ENCODE data around the gene GNG7. TPM values are rescaled to one million over a fixed set of nuclear protein-coding genes. Genes with fewer than 3 reads are reported as not detected.

Gene GNG7
- total RNA-seq, 2 donors from 2014 or later = 0.30 to 0.84 TPM

DNA sequence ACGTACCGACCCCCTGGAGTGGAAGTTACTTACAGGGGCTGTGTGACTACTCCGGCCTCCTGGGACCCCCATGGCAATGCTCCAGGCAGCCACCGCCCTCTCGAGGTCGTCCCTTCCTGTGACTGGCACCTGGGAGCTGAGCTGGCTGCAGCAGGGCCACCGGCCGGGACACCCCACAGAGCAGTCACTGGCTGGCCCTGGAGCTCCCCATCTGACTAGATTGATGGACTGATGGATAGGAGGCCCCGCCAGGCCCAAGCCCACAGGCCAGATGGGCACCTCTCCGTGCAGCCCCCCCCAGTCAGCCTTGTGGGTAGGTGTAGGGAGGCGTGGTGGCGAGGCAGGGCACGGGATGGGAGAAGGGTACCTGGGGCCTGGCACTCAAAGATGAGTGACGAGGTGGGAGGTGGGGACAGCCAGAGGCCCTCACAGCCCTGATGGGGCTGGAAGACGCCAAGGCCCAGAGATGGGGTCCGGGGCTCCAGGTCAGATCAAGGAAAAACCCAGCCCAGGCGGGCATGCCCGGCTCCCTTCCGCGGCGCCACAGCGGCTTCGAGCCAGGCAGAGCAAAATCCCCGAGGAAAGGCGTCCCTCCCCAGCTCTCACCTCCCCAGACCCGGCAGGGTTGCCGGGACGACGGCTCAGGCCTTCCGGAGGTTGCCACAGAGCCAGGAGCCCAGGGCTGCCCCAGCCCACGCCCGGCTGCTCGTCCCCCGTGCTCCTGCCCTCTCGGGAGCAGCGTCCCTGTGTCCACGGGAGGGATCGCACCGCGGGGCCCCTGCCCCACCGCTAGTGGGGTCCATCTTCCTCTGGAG is 28.9 kb upstream of the GNG7 start:
- ATAC-seq (no peak), DNase-seq (ENCODE audit: low spot score in 2 of 2) (no peak)
- Mint-ChIP-seq H3K27ac (no peak overlapping the region), H3K9me3 (no peaks in the 10 kb centered on the region), H3K36me3 (peaks cover under 1% of the 10 kb centered on the region in 2 donors)

GRCh38 chr19:2729943-2730818 is 27.7 kb upstream of the GNG7 start:
- no peak for ATAC-seq
- H3K9me3 Mint-ChIP-seq = no peaks in the 10 kb centered on the region
- DNase-seq (ENCODE audit: low spot score in 2 of 2) = no peak
- no peak overlapping the region for H3K27ac Mint-ChIP-seq
- H3K36me3 Mint-ChIP-seq = no peaks in the 10 kb centered on the region

GRCh38 chr19:2728783-2729387 is 26.4 kb upstream of the GNG7 start:
- no peak for ATAC-seq
- no peaks in the 10 kb centered on the region for H3K9me3 Mint-ChIP-seq

DNA sequence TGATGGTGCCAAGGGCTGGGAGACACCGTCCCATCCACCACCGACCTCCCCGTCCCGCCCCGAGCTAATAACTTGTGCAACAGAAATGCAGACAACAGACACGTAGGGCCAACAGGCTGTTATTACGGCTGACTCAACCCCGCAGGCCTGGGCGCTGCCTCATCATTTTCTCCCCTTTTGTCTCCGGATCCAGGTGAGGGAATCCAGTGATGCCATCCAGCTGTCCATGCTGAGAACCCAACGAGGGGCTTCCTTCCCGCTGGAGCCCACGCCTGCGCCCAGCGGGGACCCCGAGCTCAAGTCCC is 25.1 kb upstream of the GNG7 start:
- Mint-ChIP-seq H3K36me3 (no peaks in the 10 kb centered on the region), H3K9me3 (no peaks in the 10 kb centered on the region), H3K27ac (no peak overlapping the region)
- ATAC-seq (no peak), DNase-seq (ENCODE audit: low spot score in 2 of 2) (no peak)

More at GRCh38 chr19:2728783-2729387, 26.4 kb upstream of the GNG7 start:
- DNase-seq (ENCODE audit: low spot score in 2 of 2) = no peak
- H3K36me3 Mint-ChIP-seq = no peaks in the 10 kb centered on the region
- no peak overlapping the region for H3K27ac Mint-ChIP-seq

DNA sequence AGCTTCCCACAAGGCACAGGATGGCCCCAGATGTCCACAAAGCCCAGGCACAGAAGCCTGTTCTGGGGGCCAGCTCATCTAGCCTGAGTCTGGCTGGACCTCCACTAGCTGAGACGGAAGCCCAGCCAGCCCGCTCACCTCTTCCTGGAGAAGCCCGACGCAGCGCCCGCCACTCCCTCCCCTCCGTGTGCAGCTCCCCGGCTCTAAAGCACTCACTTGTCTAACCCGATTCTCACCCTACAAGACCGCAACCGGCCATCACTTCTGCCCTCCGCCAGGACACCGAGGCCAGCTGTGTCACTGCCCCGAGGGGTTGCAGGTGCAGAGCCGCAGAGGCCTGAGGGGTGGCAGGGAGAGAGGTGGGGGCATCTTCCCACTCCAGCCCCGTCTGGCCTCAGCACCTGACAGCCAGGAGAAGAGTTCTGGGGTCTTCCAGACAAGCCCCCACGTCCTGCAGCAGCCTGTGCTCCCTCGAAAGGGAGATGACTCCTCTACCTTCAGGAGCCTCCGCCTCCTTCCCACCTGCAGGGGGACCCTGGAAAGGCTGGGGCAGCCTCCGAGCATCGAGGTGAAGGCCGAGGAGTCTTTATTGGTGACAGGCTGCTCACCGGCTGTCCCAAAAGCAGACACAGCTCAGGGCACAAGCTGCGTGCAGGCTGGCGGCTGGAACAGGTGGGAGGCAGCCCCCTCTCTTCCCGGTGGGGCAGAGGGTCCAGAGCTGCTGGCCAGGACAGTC is 24.6 kb upstream of the GNG7 start:
- ATAC-seq = peak in 1 of 2 donors; percentile 18
- Mint-ChIP-seq H3K36me3 (no peaks in the 10 kb centered on the region), H3K27ac (no peak overlapping the region), H3K9me3 (no peaks in the 10 kb centered on the region)
- no peak for DNase-seq (ENCODE audit: low spot score in 2 of 2)

DNA sequence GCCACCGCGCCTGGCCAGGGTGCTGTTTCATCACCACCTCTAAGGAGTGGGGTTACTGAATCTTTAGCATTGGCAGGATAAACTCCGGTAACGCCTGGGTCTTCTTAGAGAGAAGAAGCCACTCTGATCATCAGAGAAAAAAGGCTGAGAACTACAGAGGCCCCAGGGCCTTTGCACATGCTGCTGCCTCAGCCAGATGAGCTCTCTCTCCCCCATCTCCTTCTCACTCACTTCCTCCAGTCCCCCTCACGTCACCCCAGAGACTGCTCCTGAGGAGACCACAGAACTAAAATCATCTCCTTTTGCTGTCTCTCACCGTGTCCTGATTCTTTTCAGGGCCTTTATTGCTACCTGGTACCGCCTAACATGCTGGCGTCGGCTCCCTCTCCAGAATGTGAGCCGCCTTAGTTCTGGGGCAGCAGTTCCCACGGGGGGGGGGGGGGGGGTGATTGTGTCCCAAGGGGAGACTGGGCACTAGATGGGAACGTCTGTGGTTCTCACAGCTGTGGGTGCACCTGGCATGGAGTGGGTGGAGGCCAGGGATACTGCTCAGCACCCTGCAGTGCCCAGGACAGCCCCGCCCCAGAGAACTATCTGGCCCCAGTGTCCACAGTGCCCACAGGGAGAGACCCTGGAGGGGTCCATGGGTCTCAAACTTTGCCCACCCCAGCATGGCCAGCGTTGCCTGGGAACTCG is 23.8 kb upstream of the GNG7 start:
- DNase-seq (ENCODE audit: low spot score in 2 of 2) (no peak), ATAC-seq (no peak)
- Mint-ChIP-seq H3K27ac (no peak overlapping the region), H3K36me3 (no peaks in the 10 kb centered on the region), H3K9me3 (no peaks in the 10 kb centered on the region)

GRCh38 chr19:2724148-2724557 is 21.7 kb upstream of the GNG7 start:
- ATAC-seq = no peak
- no peak for DNase-seq (ENCODE audit: low spot score in 2 of 2)
- Mint-ChIP-seq H3K27ac (no peak overlapping the region), H3K36me3 (no peaks in the 10 kb centered on the region), H3K9me3 (no peaks in the 10 kb centered on the region)

- DNase-seq (ENCODE audit: low spot score in 2 of 2) = no peak
- no peak for ATAC-seq
- H3K9me3 Mint-ChIP-seq = no peaks in the 10 kb centered on the region
- no peak overlapping the region for H3K27ac Mint-ChIP-seq
- no peaks in the 10 kb centered on the region for H3K36me3 Mint-ChIP-seq
Observed at GRCh38 chr19:2723747-2724146, 21.3 kb upstream of the GNG7 start.

GRCh38 chr19:2723345-2723715 is 20.8 kb upstream of the GNG7 start:
- Mint-ChIP-seq H3K36me3 (no peaks in the 10 kb centered on the region), H3K9me3 (no peaks in the 10 kb centered on the region), H3K27ac (no peak overlapping the region)
- no peak for DNase-seq (ENCODE audit: low spot score in 2 of 2)
- ATAC-seq = no peak

DNA sequence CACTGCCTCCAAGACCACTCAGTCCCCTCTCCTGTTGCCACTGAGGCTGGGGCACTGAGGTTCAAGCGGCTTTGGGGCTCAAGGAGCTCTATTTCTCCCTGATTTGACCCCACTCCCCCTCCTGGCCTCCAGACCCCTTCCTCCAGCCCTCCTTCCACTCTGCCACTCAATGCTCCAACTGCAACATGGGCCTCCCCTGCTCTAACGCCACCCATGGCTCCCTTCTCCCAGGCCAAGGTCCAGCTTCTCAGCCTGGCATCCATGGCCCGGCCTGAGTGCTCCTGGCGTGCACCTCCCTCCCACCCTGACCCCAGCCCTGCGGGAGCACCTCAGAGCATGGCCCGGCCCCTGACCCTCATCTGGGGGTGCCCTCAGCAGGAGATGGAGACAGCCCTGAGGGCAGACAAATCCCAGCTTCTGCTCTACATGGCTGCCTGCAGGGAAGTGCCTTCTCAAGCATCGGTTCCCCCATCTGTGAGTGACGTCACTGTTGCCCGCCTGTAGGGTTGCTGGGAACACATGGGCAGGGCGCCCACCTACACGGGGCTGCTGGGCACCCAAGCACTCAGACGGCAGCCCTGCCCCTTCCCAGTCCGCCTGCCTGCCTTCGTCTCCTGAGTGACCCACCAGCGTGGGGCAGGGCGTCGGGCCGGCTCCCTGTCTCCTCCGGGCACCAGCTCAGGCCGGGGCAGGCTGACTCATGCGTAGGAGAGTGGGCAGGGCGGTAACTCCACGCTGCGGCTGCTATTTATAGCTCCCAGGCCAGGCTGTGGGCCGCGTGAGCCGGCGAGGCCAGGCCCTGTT is 20.2 kb upstream of the GNG7 start:
- Mint-ChIP-seq H3K9me3 (no peaks in the 10 kb centered on the region), H3K36me3 (no peaks in the 10 kb centered on the region), H3K27ac (no peak overlapping the region)
- ATAC-seq = no peak
- DNase-seq (ENCODE audit: low spot score in 2 of 2) = no peak

DNA sequence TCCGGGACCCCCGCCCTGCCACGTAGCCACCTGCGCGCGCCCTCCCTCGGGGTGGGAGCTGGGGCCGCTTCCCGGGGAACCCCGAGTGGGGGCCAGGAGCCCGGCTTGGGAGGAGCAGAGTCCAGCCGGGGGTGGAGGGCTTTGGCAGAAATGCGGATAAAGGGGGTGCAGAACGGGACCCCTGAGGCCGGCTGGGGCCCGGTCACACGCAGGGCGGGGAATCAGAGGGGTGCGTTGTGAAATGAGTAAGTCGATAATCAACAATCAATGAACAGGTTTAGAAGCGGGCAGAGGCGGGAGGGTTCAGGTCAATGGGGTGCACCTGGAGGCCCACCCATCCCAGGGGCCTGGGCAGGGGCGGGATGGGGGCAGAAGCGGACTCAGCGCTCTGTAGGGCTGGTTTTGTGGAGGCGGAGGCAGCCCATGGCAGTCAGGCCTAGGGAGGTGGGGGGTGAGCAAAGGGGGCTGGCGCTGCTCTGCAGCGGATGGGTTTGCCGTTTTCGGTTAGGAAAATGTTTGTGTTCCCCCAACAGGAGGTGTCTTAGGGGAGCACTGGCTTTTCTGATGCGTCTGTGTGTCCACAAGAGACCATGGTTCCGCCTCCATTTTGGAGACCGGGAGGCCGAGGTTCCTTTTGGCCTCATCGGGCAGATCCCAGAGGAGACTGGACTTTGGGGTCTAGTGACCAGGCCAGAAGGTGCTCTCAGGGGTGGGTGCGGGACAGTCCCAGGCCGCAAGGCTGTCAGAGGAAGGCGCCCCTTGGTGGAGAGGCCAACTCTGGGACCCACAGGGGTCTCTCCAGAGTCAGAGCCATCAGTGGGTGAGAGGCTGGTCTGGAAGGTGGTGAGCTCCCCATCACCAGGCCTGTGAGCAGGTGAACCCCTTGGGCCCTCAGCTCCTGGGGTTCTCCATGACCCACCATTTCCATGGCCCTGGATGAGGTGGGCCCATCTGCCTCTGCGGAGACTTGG is 19.4 kb upstream of the GNG7 start:
- Mint-ChIP-seq H3K27ac (no peak overlapping the region), H3K9me3 (no peaks in the 10 kb centered on the region), H3K36me3 (no peaks in the 10 kb centered on the region)
- ATAC-seq (no peak), DNase-seq (ENCODE audit: low spot score in 2 of 2) (no peak)

DNA sequence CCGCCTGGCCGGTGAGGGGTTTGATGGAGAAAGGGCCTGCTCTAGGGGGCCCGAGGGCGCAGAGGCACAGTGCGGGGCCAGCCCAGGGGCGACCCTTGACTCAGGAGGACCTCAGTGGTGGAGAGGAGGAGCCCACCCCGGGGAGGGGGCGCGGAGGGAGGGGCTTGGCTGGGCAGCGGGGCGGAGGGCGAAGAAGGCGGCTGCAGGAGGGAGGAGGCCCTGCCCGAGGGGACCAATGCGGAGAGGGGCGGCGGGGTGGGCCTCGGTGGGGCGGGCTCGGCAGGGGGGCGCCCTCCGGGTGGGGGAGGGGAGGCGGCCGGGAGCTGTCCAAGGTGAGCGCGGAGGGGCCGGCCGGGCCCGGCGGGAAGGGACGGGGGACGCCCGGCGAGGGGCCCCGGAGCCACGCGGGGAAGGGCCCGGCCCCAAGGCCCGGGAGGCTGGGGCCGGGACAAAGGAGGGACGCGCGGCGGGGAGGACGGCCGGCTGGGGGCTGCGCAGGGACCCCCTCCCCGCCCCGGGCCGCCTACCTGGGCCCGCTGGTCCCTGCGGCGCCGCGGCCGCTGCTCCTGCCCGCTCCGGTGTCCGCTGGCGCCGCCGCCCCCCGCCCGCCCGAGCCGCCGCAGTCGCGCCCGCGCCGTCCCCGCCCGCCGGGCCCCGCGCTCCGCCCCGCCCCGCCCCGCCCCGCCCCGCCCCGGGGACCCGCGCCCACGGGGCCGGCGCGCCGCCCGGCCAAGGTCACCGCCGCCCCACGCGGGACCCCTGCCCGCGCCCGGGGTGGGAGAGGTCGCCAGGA is 18.5 kb upstream of the GNG7 start, which contains the start of gene DIRAS1:
Gene DIRAS1, minus strand, starts transcription at position 596 of the 793 bp plus-strand sequence. CDS start 3,566 bp downstream, outside the sequence.
- Mint-ChIP-seq H3K27ac (no peak within 1 kb of the TSS), H3K9me3 (peaks cover 0 to under 1% of the 10 kb centered on the region in 2 donors), H3K36me3 (peaks cover 0 to under 1% of the 10 kb centered on the region in 2 donors)
- DNase-seq (ENCODE audit: low spot score in 2 of 2) = no peak
- ATAC-seq = peak in 1 of 2 donors; percentile 52

- no peak for DNase-seq (ENCODE audit: low spot score in 2 of 2)
- ATAC-seq = no peak
- Mint-ChIP-seq H3K27ac (no peak overlapping the region), H3K9me3 (peaks cover 5 to 7% of the 10 kb centered on the region in 2 donors), H3K36me3 (peaks cover 0 to 9% of the 10 kb centered on the region in 2 donors)
Observed at GRCh38 chr19:2719920-2720776, 17.7 kb upstream of the GNG7 start.
